OCI-LY7 (cell line): ENCODE measurements around the gene PTPN18.

ENCODE experiments used
- CTCF ChIP-seq: fragments of 200-600 bp; sonication (generic); conservative IDR thresholded peaks from 2 replicates; pipeline ENCODE4 v1.5.1; 2014; ENCODE audit warnings: mild to moderate bottlenecking, antibody characterized with exemption, low read length, moderate library complexity, mixed read lengths
- EZH2phosphoT487 ChIP-seq: fragments of 200-600 bp; sonication (generic); IDR thresholded peaks from 2 replicates; pipeline ENCODE4 v1.6.1; 2018; ENCODE audit warnings: low read depth, borderline replicate concordance, mild to moderate bottlenecking, mixed run types, antibody characterized with exemption, low read length, moderate library complexity, mixed read lengths

GRCh38 chr2:130353291-130354138 is 2.3 kb upstream of the PTPN18 start:
- no peak for TF ChIP-seq CTCF
- TF ChIP-seq EZH2phosphoT487: no peak
